Activated naive CD8-positive, alpha-beta T cell treated with anti-CD3 and anti-CD28 coated beads, Interleukin-2, amount 10 ng/mL, durations not matched to agents 7 days and 5 days (primary cell): ENCODE results near the gene DDO. TPM values are rescaled to one million over a fixed set of nuclear protein-coding genes. Genes with fewer than 3 reads are reported as not detected.

ENCODE experiments used
- total RNA-seq, 2 experiments: library from RNA; stranded (reverse); gene quantifications; one replicate each; pipeline ENCODE4 v1.2.3, GENCODE V29; 2021

The DDO gene
- total RNA-seq, 2 experiments from 2014 or later = not detected

Other genes with a start within 250 kb of the DDO start
- gene WASF1, start 235.9 kb downstream of the DDO start, total RNA-seq = 1 to 10 TPM in 1 of 2 experiments, under 1 TPM in 1; 0.72 to 1.1 TPM
- gene CDC40, start 235.1 kb downstream of the DDO start, total RNA-seq = 10 to 100 TPM; 30.2 to 33.3 TPM
- gene METTL24, start 57.2 kb downstream of the DDO start, total RNA-seq = 1 to 10 TPM in 1 of 2 experiments, under 1 TPM in 1; 0.55 to 1.4 TPM
- gene SLC22A16, start 61.0 kb upstream of the DDO start, total RNA-seq = not detected